CD4-positive, alpha-beta memory T cell (primary cell): Measurements from ENCODE around the gene SMIM41. TPM values are rescaled to one million over a fixed set of nuclear protein-coding genes. Genes with fewer than 3 reads are reported as not detected.

Experiments
- CTCF ChIA-PET: fragments of 350-600 bp; sonication (Branson Sonifier 250); formaldehyde crosslinking; loops from one replicate; lab custom pipeline; 2021; ENCODE audit warnings: inconsistent platforms; ENCODE audit not compliant: partially characterized antibody; lab: Charles Lee
- POLR2A ChIA-PET: fragments of 350-600 bp; sonication (Branson Sonifier 250); formaldehyde crosslinking; loops from one replicate; lab custom pipeline; 2021; ENCODE audit not compliant: partially characterized antibody; lab: Charles Lee
- DNase-seq, 5 donors: peaks; one replicate each; pipeline versions ENCODE4 v3.0.0 to v3.0.0-alpha.2; 2020 to 2022; ENCODE audit warnings: mixed read lengths in 1 of 5
- H3K27ac ChIP-seq: one replicate; pipeline ENCODE4 v1.7.0; 2013; ENCODE audit warnings: low read depth, low read length
- H3K27me3 ChIP-seq: 2 replicates; pipeline ENCODE4 v1.7.0; 2013; ENCODE audit warnings: mild to moderate bottlenecking, low read length, moderate library complexity; ENCODE audit not compliant: insufficient read depth
- H3K36me3 ChIP-seq: 2 replicates; pipeline ENCODE4 v1.7.0; 2013; ENCODE audit warnings: mild to moderate bottlenecking, low read length, moderate library complexity; ENCODE audit not compliant: insufficient read depth
- H3K4me1 ChIP-seq: 2 replicates; pipeline ENCODE4 v1.7.0; 2013; ENCODE audit warnings: mild to moderate bottlenecking, low read length, moderate library complexity; ENCODE audit not compliant: insufficient read depth
- H3K4me3 ChIP-seq, 2 donors: one replicate each; pipeline ENCODE4 v1.7.0; 2013; ENCODE audit warnings: low read length in 2 of 2, mild to moderate bottlenecking in 1 of 2
- H3K9me3 ChIP-seq, 2 donors: one replicate each; pipeline ENCODE4 v1.7.0; 2013; ENCODE audit warnings: low read length in 2 of 2, control low read depth in 1 of 2; ENCODE audit not compliant: control insufficient read depth in 1 of 2
- H3K27ac Mint-ChIP-seq, 7 donors: one replicate each; pipeline ENCODE4 v1.8.0; 2020 to 2021; ENCODE audit warnings: mixed read lengths in 7 of 7, mild to moderate bottlenecking in 6 of 7, inconsistent platforms in 3 of 7, moderate library complexity in 3 of 7
- H3K27me3 Mint-ChIP-seq, 2 donors: one replicate each; pipeline ENCODE4 v1.8.0; 2020 to 2021; ENCODE audit warnings: mixed read lengths in 2 of 2
- H3K36me3 Mint-ChIP-seq, 2 donors: one replicate each; pipeline ENCODE4 v1.8.0; 2020 to 2021; ENCODE audit warnings: mixed read lengths in 2 of 2, inconsistent platforms in 1 of 2, mild to moderate bottlenecking in 1 of 2
- H3K4me1 Mint-ChIP-seq, 4 donors: one replicate each; pipeline ENCODE4 v1.8.0; 2020 to 2021; ENCODE audit warnings: mixed read lengths in 4 of 4, mild to moderate bottlenecking in 1 of 4
- H3K4me3 Mint-ChIP-seq, 8 donors: one replicate each; pipeline ENCODE4 v1.8.0; 2020 to 2021; ENCODE audit warnings: mixed read lengths in 8 of 8, mild to moderate bottlenecking in 7 of 8, moderate library complexity in 6 of 8, inconsistent platforms in 3 of 8
- H3K9me3 Mint-ChIP-seq, 8 donors: one replicate each; pipeline ENCODE4 v1.8.0; 2020 to 2021; ENCODE audit warnings: mixed read lengths in 8 of 8, mild to moderate bottlenecking in 5 of 8, inconsistent platforms in 3 of 8, moderate library complexity in 1 of 8
- intact Hi-C: fragments of 100-400 bp; cut with micrococcal nuclease; formaldehyde crosslinking; loops from one replicate; pipeline ENCODE4 v1.15.1; 2023
- polyA plus RNA-seq, 2 donors: library from polyadenylated mRNA; unstranded; fragments of 300-500 nt; fragmentation: Illumina TruSeq; gene quantifications; one replicate each; pipeline ENCODE4 v1.2.3, GENCODE V29; 2021
- total RNA-seq, 2 experiments: library from RNA; stranded (reverse); gene quantifications; one replicate each; pipeline ENCODE4 v1.2.3, GENCODE V29; 2021

Gene SMIM41
- total and polyA plus RNA-seq, 4 experiments from 2014 or later = not detected

DNA sequence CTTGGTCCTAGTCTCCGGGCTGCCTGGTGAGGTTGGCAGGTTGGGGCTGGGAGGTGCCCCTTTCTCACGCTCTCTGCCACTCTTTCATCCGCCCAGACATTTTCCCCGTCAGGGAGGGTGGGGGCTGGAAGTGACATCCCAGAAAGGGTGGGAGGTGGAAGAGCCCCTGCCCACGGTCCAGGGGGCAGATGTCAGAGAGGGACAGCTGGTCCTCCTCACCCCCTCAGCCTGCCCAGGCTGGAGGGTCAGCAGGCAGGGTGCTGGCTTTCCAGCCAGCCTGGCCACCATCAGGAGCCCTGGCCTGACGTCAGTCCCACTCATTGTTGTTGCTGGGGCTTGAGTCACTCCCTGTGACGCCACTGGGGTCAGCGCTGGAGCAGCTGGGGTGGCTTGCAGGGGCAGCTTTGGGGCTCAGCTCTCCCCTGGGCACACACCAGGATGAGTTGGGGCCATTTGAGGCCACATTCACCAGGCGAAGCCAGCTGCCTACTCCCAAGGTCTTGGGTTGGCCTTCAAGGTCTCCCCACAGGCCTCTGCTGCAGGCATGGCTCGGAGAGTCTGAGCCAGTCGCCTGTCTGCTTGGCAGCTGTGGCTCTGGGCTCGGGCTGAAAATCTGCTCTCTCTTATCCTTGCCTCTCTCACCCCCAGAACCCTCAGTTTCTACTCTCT is 15.4 kb upstream of the SMIM41 start:
- Histone ChIP-seq H3K27ac (no peak overlapping the region), H3K4me3 (no peak overlapping the region), H3K27me3 (no peaks in the 10 kb centered on the region), H3K4me1 (peaks cover 2% of the 10 kb centered on the region), H3K9me3 (no peaks in the 10 kb centered on the region), H3K36me3 (no peaks in the 10 kb centered on the region)
- H3K27ac Mint-ChIP-seq = peak overlapping the region in 1 of 7 donors; percentile 89
- intact Hi-C loops = no loop called here
- H3K4me3 Mint-ChIP-seq = no peak overlapping the region
- POLR2A ChIA-PET = interaction anchor here (0.9 to 1.4 kb wide), 3 partner anchors 13 to 39 kb away, joined by 3 to 6 read pairs (median 4); partner anchors contain the start of gene NR4A1
- H3K4me1 Mint-ChIP-seq = peaks cover 3% of the 10 kb centered on the region in 4 donors
- H3K27me3 Mint-ChIP-seq = peaks cover 0 to 3% of the 10 kb centered on the region in 2 donors
- no peaks in the 10 kb centered on the region for H3K36me3 Mint-ChIP-seq
- CTCF ChIA-PET = interaction anchor here (1.2 to 17.7 kb wide), 2 partner anchors 18 to 41 kb away, joined by 4 to 289 read pairs; no protein-coding TSS in a partner anchor
- no peaks in the 10 kb centered on the region for H3K9me3 Mint-ChIP-seq
- DNase-seq = no peak

DNA sequence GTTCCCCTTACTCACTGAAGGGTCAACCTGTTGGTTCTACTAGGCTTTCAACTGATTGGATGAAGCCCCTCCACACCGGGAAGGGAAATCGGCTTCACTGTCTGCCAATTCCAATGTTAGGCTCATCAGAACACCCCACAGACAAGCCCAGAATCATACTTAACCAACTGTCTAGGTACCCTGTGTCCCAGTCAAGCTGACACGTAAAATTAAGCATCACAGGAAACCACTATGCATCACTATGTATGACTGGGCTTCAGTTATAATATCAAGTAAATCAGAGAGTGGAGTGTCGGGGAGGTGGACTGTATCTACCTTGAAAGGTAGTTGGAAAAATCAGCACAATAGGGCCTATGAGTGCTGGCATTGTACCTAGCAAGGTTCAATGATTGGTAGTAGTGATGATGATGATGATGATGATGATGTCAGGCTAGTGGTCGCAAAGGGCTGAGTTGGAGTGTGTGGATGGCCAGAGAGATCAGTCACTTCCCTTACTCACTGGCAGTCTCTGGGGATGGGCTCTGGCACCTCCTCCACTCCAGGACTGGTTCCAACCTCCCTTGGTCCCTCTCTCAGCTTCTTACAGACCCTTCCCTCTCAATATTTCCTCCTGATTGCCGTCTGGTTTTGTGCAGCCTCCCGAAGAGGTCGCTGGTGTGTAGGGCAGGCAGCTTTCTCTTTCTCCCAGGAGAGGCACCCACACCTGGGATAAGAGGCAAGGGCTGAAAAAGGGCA is 13.0 kb upstream of the SMIM41 start:
- intact Hi-C loops = no loop called here
- Histone ChIP-seq H3K27ac (no peak overlapping the region), H3K27me3 (no peaks in the 10 kb centered on the region), H3K36me3 (no peaks in the 10 kb centered on the region), H3K4me3 (no peak overlapping the region), H3K9me3 (no peaks in the 10 kb centered on the region), H3K4me1 (peaks cover 18% of the 10 kb centered on the region)
- Mint-ChIP-seq H3K9me3 (peaks cover 0 to 2% (median 0%) of the 10 kb centered on the region in 8 donors), H3K36me3 (peaks cover 3 to 8% of the 10 kb centered on the region in 2 donors), H3K4me3 (peak overlapping the region in 1 of 8 donors; percentile 7), H3K27ac (peak overlapping the region in 4 of 7 donors; percentile 11 to 72 (median 62)), H3K4me1 (peaks cover 18 to 25% (median 21%) of the 10 kb centered on the region in 4 donors), H3K27me3 (peaks cover 0 to 3% of the 10 kb centered on the region in 2 donors)
- CTCF ChIA-PET = interaction anchor here (1.5 to 17.7 kb wide), 5 partner anchors 15 to 43 kb away, joined by 4 to 289 read pairs (median 12); partner anchors contain the start of gene NR4A1
- POLR2A ChIA-PET = no interaction called here
- DNase-seq = no peak

DNA sequence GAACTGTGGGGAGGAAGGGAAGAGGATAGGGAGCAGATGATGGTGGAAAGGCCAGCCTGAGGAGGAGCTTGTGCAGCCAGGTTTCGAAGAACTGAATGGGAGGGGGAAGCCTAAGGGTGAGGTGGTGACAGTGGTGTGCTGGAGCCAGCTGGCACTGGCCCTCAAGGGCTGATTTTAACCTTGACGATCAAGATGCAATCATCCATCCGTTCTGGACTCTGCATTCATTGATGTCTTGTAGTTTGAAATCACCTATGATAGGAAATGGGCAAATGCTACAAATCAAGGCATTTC is 12.5 kb upstream of the SMIM41 start:
- POLR2A ChIA-PET = interaction anchor here (0.6 kb wide), 1 partner anchor 28 kb away, joined by 3 read pairs; no protein-coding TSS in a partner anchor

DNA sequence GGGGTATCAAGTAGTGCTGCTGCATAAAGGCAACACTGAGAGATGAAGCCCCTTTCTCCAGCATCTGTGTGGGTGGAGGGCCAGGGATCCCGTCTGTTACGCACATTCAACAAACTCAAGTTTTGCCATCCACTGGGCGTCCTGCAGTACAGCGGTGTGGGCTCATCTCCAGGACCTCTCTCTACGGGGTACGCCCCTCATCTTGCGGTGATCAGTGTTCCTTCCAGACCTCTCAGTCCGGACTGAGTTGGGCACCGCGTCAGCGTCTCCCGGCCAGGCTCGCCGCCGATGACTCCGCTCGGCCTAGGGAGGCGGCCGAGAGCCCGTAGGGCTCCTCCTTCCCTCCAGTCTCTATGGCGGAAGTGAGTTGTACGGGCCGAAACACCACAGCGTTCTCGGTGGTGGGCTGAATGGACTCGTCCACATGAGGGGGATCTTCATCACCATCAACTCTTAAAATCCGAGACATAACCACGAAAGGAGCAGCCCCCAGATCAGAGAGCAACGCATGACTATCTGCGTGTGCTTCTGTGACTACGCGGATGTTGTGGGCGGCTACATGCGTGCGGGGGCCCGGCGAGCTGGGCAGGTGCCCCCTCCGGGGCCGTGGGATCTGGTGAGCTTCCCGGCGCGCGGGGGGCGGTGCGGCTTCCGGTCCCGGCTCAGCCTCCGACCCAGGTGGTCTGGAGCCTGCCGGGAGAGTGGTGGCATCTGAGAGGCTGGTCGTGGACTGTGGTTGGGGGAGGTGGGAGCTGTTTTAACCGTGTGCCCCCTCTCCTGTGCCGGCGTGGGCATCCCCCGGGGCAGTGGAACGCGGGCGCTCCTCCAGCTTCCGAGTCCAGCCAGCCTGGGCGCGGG is 9.9 kb upstream of the SMIM41 start, which contains the start of gene ATG101:
ATG101 (plus strand) TSS at position 652 of the 858 bp plus-strand sequence. CDS start 3,673 bp downstream, outside the sequence.
- ChIA-PET POLR2A (interaction anchor here (0.8 to 4.1 kb wide), 16 partner anchors 9 to 751 kb away, joined by 3 to 68 read pairs (median 4); partner anchors contain the start of genes NR4A1 and TAMALIN), CTCF (interaction anchor here (0.6 to 17.7 kb wide), 14 partner anchors 8 to 76 kb away, joined by 3 to 289 read pairs (median 6); partner anchors contain the start of gene NR4A1)
- H3K27me3 ChIP-seq = no peaks in the 10 kb centered on the region
- no peaks in the 10 kb centered on the region for H3K9me3 ChIP-seq
- peaks cover 36 to 48% (median 41%) of the 10 kb centered on the region in 4 donors for H3K4me1 Mint-ChIP-seq
- H3K27ac Mint-ChIP-seq = peak within 1 kb of the TSS; percentile 94 to 100 (median 100)
- peaks cover 0 to 2% (median 0%) of the 10 kb centered on the region in 8 donors for H3K9me3 Mint-ChIP-seq
- peak within 1 kb of the TSS; percentile 87 for H3K27ac ChIP-seq
- peak; percentile 90 to 92 (median 91) for DNase-seq
- intact Hi-C loops = loop anchor here (1.0 kb wide), 4 partner anchors 14 to 44 kb away; partner anchors contain the start of gene NR4A1
- peak within 1 kb of the TSS; percentile 94 to 100 (median 98) for H3K4me3 Mint-ChIP-seq
- peaks cover 16 to 30% of the 10 kb centered on the region in 2 donors for H3K36me3 Mint-ChIP-seq
- H3K36me3 ChIP-seq = peaks cover 17% of the 10 kb centered on the region
- H3K4me1 ChIP-seq = peaks cover 42% of the 10 kb centered on the region
- H3K27me3 Mint-ChIP-seq = peaks cover 0 to 2% of the 10 kb centered on the region in 2 donors
- H3K4me3 ChIP-seq = peak within 1 kb of the TSS; percentile 92 to 96

More for the DNA sequence above, 12.5 kb upstream of the SMIM41 start:
- intact Hi-C loops = no loop called here
- Histone ChIP-seq H3K4me1 (peaks cover 23% of the 10 kb centered on the region), H3K36me3 (no peaks in the 10 kb centered on the region), H3K27me3 (no peaks in the 10 kb centered on the region), H3K4me3 (no peak overlapping the region), H3K27ac (no peak overlapping the region), H3K9me3 (no peaks in the 10 kb centered on the region)
- Mint-ChIP-seq H3K4me3 (peak overlapping the region in 2 of 8 donors; percentile 30 to 47), H3K27me3 (peaks cover 0 to 3% of the 10 kb centered on the region in 2 donors), H3K9me3 (peaks cover 0 to 2% (median 0%) of the 10 kb centered on the region in 8 donors), H3K4me1 (peaks cover 21 to 30% (median 25%) of the 10 kb centered on the region in 4 donors), H3K36me3 (peaks cover 3 to 10% of the 10 kb centered on the region in 2 donors), H3K27ac (peak overlapping the region in 3 of 7 donors; percentile 11 to 69 (median 22))
- CTCF ChIA-PET = interaction anchor here (0.9 to 17.7 kb wide), 6 partner anchors 15 to 44 kb away, joined by 3 to 289 read pairs (median 8); partner anchors contain the start of gene NR4A1
- no peak for DNase-seq

DNA sequence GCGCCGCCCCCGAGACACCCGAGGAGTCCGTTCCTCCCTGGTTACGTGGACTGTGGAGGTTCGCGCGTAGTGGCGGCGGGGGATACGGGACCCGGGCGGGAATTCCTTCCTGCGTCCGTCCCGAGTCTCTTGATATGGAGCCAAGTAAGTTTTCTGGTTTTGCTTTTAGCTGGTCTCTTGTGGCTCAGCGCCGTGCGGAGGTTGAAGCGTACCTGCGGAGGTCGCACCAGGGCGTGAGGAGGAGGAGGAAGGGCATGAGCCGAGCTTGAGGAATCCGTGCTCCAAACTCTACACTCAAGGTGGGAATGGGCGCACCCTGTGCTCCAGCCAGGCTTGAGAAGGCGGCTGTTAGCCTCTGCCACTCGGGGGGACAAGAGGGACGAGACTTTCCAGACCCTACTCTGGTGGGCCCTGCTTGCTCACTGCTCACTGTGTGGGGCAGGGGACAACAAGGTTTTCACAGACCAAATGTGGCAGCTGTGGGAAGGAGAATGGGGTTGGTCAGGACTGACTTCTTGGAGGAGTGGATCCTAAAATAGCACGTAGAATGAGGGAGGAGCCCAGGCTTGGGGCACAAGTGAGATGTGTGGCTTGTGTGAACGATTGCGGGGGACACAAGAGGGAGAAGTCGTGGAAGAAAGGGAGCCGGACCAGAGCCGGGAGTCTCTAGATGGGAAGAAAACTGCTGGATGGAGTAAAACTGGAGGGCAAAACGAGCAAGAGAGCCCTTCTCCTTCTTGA is 9.1 kb upstream of the SMIM41 start:
- ChIA-PET POLR2A (interaction anchor here (0.8 to 4.1 kb wide), 15 partner anchors 9 to 752 kb away, joined by 3 to 68 read pairs (median 4); partner anchors contain the start of genes NR4A1 and TAMALIN), CTCF (interaction anchor here (0.6 to 17.7 kb wide), 13 partner anchors 8 to 77 kb away, joined by 3 to 289 read pairs (median 5); partner anchors contain the start of gene NR4A1)
- Histone ChIP-seq H3K27me3 (no peaks in the 10 kb centered on the region), H3K9me3 (no peaks in the 10 kb centered on the region), H3K36me3 (peaks cover 23% of the 10 kb centered on the region), H3K27ac (peak overlapping the region; percentile 87), H3K4me3 (peak overlapping the region; percentile 92 to 96), H3K4me1 (peaks cover 42% of the 10 kb centered on the region)
- Mint-ChIP-seq H3K27me3 (no peaks in the 10 kb centered on the region), H3K4me1 (peaks cover 36 to 48% (median 41%) of the 10 kb centered on the region in 4 donors), H3K9me3 (peaks cover 0 to 2% (median 0%) of the 10 kb centered on the region in 8 donors), H3K27ac (peak overlapping the region; percentile 94 to 100 (median 100)), H3K4me3 (peak overlapping the region; percentile 94 to 100 (median 98)), H3K36me3 (peaks cover 16 to 36% of the 10 kb centered on the region in 2 donors)
- intact Hi-C loops = no loop called here
- DNase-seq = no peak
